SK-N-SH (cell line): ENCODE results near the gene PGA5.
"Not testable (repeated sequence)": the region's sequence is repeated elsewhere in the genome, so short reads cannot be mapped to it uniquely, and the experiment has no call there.

Experiments
- CHD2 ChIP-seq: fragments of 150-350 bp; IDR thresholded peaks from 2 replicates; pipeline ENCODE4 v1.6.1; 2018; ENCODE audit warnings: low read length; ENCODE audit not compliant: partially characterized antibody
- CTCF ChIP-seq: fragments of 200-600 bp; sonication (generic); IDR thresholded peaks from 2 replicates; pipeline ENCODE4 v1.6.1; 2017; ENCODE audit warnings: antibody characterized with exemption, mild to moderate bottlenecking, moderate library complexity
- EP300 ChIP-seq, 2 experiments: IDR thresholded peaks; 2 replicates each; pipeline versions ENCODE4 v1.4.0 to v1.6.1; 2012; ENCODE audit warnings: borderline replicate concordance in 1 of 2, low read depth in 1 of 2, low read length in 1 of 2
- FOXJ3 ChIP-seq: sonication (generic); formaldehyde crosslinking; IDR thresholded peaks from 2 replicates; pipeline ENCODE4 v1.5.1; 2020; ENCODE audit warnings: mild to moderate bottlenecking, missing genetic modification reagents
- MAX ChIP-seq: IDR thresholded peaks from 2 replicates; pipeline ENCODE4 v1.4.0; 2012; ENCODE audit warnings: low read depth
- NRF1 ChIP-seq: IDR thresholded peaks from 2 replicates; pipeline ENCODE4 v1.6.1; 2012; ENCODE audit warnings: low read depth, mild to moderate bottlenecking, low read length
- REST ChIP-seq: IDR thresholded peaks from 2 replicates; pipeline ENCODE4 v1.6.1; 2012; ENCODE audit warnings: mild to moderate bottlenecking, low read depth, low read length, moderate library complexity
- RFX5 ChIP-seq: IDR thresholded peaks from 2 replicates; pipeline ENCODE4 v1.6.1; 2012; ENCODE audit warnings: mild to moderate bottlenecking, improper control_type of control experiment, low read length
- SMC3 ChIP-seq: IDR thresholded peaks from 2 replicates; pipeline ENCODE4 v1.6.1; 2012; ENCODE audit warnings: low read depth, low read length, improper control_type of control experiment
- USF1 ChIP-seq: IDR thresholded peaks from 2 replicates; pipeline ENCODE4 v1.4.0; 2012; ENCODE audit warnings: low read depth, borderline replicate concordance
- USF2 ChIP-seq: fragments of 150-350 bp; IDR thresholded peaks from 2 replicates; pipeline ENCODE4 v1.6.1; 2017; ENCODE audit warnings: antibody characterized with exemption, low read length, low read depth, borderline replicate concordance

- not testable (repeated sequence) for TF ChIP-seq USF2; CTCF; SMC3; RFX5; MAX; EP300 (IDR thresholded peaks at IDR 0.05; ENCODE audit: borderline replicate concordance in 1 of 2, low read depth in 1 of 2, low read length in 1 of 2); REST; FOXJ3; NRF1; USF1; CHD2
These were observed 9.4 kb upstream of the PGA5 start for GRCh38 chr11:61231585-61231984.
